ENCODE results near the gene KIAA1217. TPM values are rescaled to one million over a fixed set of nuclear protein-coding genes. Genes with fewer than 3 reads are reported as not detected.

Gene KIAA1217
- total RNA-seq, 1 donor from 2014 or later, result 18.9 TPM

GRCh38 chr10:24569330-24569796, 360.4 kb downstream of the KIAA1217 start:
- TF ChIP-seq CTCF (IDR thresholded peaks at IDR 0.05; ENCODE audit: insufficient read depth, low read length, poor library complexity, severe bottlenecking), result no peak
- no peak for DNase-seq (ENCODE audit: low read depth)
- Histone ChIP-seq H3K4me3 (ENCODE audit: low read depth, low read length) (no peak overlapping the region), H3K36me3 (ENCODE audit: control insufficient read depth, insufficient read depth, low read length) (no peaks in the 10 kb centered on the region), H3K27me3 (ENCODE audit: control insufficient read depth, insufficient read depth, low read length) (peaks cover 2% of the 10 kb centered on the region)

DNA sequence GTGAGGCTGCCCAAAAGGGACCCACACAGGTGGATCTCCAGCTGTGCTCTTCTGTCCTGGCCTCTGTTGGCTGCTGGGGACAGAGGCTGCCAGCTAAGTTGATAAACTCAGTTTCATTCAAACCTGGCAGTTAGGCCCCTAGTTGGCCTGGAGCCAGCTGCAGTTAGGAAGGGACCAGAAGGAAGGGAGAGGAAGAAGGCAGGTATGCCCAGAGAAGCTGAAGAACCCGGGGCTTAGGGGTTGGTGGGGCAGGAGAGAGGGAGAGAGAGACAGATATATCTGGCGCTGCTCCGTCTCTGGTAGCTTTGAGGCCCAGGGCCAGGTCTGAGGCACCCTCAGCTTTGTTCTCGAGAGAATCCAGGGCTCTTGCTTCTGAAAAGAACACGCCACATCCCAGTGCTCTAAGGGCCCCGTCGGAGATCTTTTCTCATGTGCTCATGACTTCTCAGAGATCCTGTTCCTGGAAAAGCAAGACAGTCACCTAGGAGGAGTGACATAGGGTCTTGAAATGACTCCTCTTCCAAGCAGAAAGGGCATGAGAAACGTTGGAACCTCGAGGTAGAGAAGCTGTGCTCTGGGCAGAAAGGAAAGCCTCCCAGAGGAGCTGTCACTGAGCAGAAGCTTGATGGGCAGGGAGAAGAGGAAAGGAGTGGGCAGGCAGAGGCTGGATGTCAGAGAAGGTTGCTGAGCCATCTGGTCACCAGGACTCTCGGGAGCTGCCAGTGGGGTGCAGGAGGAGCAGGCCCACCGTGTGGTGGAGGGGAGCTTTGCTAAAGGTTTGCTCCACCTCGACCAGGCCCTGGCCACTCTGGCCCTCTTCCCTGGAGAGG, 361.1 kb downstream of the KIAA1217 start:
- Histone ChIP-seq H3K27me3 (ENCODE audit: control insufficient read depth, insufficient read depth, low read length) (peaks cover 2% of the 10 kb centered on the region), H3K36me3 (ENCODE audit: control insufficient read depth, insufficient read depth, low read length) (no peaks in the 10 kb centered on the region), H3K4me3 (ENCODE audit: low read depth, low read length) (no peak overlapping the region)
- TF ChIP-seq CTCF (IDR thresholded peaks at IDR 0.05; ENCODE audit: insufficient read depth, low read length, poor library complexity, severe bottlenecking), result no peak
- no peak for DNase-seq (ENCODE audit: low read depth)

- Histone ChIP-seq H3K4me3 (ENCODE audit: low read depth, low read length) (no peak overlapping the region), H3K36me3 (ENCODE audit: control insufficient read depth, insufficient read depth, low read length) (no peaks in the 10 kb centered on the region), H3K27me3 (ENCODE audit: control insufficient read depth, insufficient read depth, low read length) (peaks cover 2% of the 10 kb centered on the region)
- no peak for DNase-seq (ENCODE audit: low read depth)
- TF ChIP-seq CTCF (IDR thresholded peaks at IDR 0.05; ENCODE audit: insufficient read depth, low read length, poor library complexity, severe bottlenecking), result no peak
These were observed 361.9 kb downstream of the KIAA1217 start for GRCh38 chr10:24570658-24571426.

DNA sequence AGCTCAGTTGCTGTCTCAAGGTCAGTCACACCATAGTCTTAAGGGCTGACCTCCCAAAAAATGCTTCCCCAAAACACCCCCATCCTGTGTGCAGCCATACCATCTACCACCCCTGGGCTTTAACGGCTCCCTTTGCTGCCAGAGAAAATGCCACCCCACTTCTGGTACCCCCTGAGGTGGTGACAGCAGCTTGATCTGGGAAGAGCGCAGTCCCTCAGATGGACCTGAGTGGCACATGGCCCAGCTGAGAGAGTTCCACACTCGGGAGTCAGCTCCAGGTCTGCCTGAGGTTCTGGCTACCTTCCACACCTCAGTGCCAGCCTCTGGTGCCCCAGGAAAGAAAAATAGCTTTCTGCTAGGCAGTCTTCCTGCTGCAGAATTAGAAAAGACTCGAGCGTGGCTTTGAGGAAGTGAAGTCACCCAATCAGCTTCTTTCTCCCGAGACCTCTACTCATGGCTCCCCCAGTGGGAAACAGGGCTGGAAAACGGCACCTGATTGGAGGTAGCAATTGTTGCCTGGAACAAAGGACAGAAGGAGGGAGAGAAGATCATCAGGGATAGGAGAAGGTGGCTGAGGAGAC, 363.0 kb downstream of the KIAA1217 start:
- no peak for TF ChIP-seq CTCF (IDR thresholded peaks at IDR 0.05; ENCODE audit: insufficient read depth, low read length, poor library complexity, severe bottlenecking)
- DNase-seq (ENCODE audit: low read depth), result no peak
- Histone ChIP-seq H3K27me3 (ENCODE audit: control insufficient read depth, insufficient read depth, low read length) (peaks cover 2% of the 10 kb centered on the region), H3K36me3 (ENCODE audit: control insufficient read depth, insufficient read depth, low read length) (no peaks in the 10 kb centered on the region), H3K4me3 (ENCODE audit: low read depth, low read length) (no peak overlapping the region)

DNA sequence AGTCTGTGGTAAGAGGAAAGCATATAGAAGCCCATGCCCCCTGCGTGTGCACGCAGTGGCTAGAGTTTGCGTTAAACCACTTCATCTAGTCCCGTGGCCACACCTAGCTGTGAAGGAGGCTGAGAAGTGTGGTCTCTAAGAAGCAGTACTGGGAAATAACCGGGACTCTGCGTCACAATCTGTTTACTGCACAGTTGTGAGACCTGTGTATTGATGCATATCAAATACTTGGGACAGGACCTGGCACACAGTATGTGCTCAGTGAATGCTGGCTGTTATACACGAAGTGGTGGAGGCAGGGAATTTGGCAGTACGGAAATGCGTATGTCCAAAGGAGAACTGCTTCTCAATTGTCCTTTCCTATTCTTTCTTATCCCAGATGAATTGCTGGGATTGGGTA, 365.2 kb downstream of the KIAA1217 start:
- H3K27me3 ChIP-seq (ENCODE audit: control insufficient read depth, insufficient read depth, low read length), result peaks cover 2% of the 10 kb centered on the region
- DNase-seq (ENCODE audit: low read depth), result no peak
- no peak overlapping the region for H3K4me3 ChIP-seq (ENCODE audit: low read depth, low read length)
- TF ChIP-seq CTCF (IDR thresholded peaks at IDR 0.05; ENCODE audit: insufficient read depth, low read length, poor library complexity, severe bottlenecking), result no peak
- H3K36me3 ChIP-seq (ENCODE audit: control insufficient read depth, insufficient read depth, low read length), result no peaks in the 10 kb centered on the region
